Vagina (tissue), 2 donors: ENCODE data around the gene TBC1D8. TPM values are rescaled to one million over a fixed set of nuclear protein-coding genes. Genes with fewer than 3 reads are reported as not detected.

Experiments used
- DNase-seq, 2 donors: peaks; one replicate each; pipeline ENCODE4 v3.0.0-alpha.2; 2017; ENCODE audit errors: extremely low spot score in 2 of 2
- H3K27ac ChIP-seq: fragments of 200-600 bp; sonication (generic); one replicate; pipeline ENCODE4 v1.5.1; 2019
- H3K27me3 ChIP-seq: fragments of 200-600 bp; sonication (generic); one replicate; pipeline ENCODE4 v1.5.1; 2019
- H3K36me3 ChIP-seq, 2 donors: fragments of 200-600 bp; sonication (generic); one replicate each; pipeline ENCODE4 v1.5.1; 2017 to 2019
- H3K4me1 ChIP-seq: fragments of 200-600 bp; sonication (generic); one replicate; pipeline ENCODE4 v1.5.1; 2019
- H3K4me3 ChIP-seq, 2 donors: fragments of 200-600 bp; sonication (generic); 1 replicate in 1 of 2; 2 replicates in 1 of 2; pipeline ENCODE4 v1.5.1; 2016 to 2019
- H3K9me3 ChIP-seq: fragments of 200-600 bp; sonication (generic); one replicate; pipeline ENCODE4 v1.5.1; 2019
- CTCF ChIP-seq, 3 experiments: fragments of 450-650 bp in 2 of 3; fragments of 200-600 bp in 1 of 3; sonication (generic) in 1 of 3; IDR thresholded peaks; one replicate each; pipeline ENCODE4 v1.5.1; 2017 to 2019; ENCODE audit warnings: antibody characterized with exemption in 3 of 3, mild to moderate bottlenecking in 2 of 3, moderate library complexity in 2 of 3
- POLR2A ChIP-seq, 2 donors: fragments of 450-650 bp; IDR thresholded peaks; one replicate each; pipeline ENCODE4 v1.6.1; 2017; ENCODE audit warnings: antibody characterized with exemption in 2 of 2, mild to moderate bottlenecking in 2 of 2, moderate library complexity in 2 of 2
- POLR2AphosphoS5 ChIP-seq, 2 donors: sonication (generic); formaldehyde crosslinking; IDR thresholded peaks; one replicate each; pipeline ENCODE4 v1.9.0; 2017; ENCODE audit warnings: antibody characterized with exemption in 2 of 2, mild to moderate bottlenecking in 2 of 2, low read depth in 1 of 2; ENCODE audit not compliant: insufficient read depth in 1 of 2
- intact Hi-C: fragments of 100-400 bp; cut with DNase I; formaldehyde crosslinking; loops from one replicate; pipeline ENCODE4 v1.15.1; 2023
- total RNA-seq: library from RNA; depleted of rRNA; stranded (reverse); fragments of >200 nt; gene quantifications from one replicate; pipeline ENCODE4 v1.2.3, GENCODE V29; 2016

TBC1D8 gene
- total RNA-seq, 1 donor from 2014 or later, result 72.2 TPM

DNA sequence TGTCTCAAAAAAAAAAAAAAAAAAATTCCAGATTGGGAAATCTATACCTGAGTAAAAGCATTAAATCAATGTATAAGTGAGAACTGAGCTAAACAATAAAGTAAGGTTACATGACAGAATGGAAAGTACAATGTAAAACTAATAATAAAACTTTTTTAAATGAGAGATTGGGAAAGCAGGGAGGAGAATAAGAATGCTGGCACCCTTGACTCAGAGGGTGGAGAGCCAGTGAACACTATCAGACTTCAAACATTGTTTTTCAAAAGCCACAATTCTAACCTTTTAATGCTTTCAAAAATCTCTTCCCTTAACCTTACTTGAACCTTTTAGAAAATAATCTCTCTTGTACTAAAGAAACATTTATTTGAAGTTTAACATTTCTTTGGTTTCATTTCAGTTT, 63.5 kb downstream of the TBC1D8 start:
- H3K9me3 ChIP-seq, result no peaks in the 10 kb centered on the region
- no peaks in the 10 kb centered on the region for H3K36me3 ChIP-seq
- no peaks in the 10 kb centered on the region for H3K27me3 ChIP-seq
- TF ChIP-seq POLR2A (IDR thresholded peaks at IDR 0.05) (no peak), POLR2AphosphoS5 (IDR thresholded peaks at IDR 0.05; ENCODE audit: insufficient read depth in 1 of 2, low read depth in 1 of 2) (no peak), CTCF (IDR thresholded peaks at IDR 0.05) (no peak)
- intact Hi-C loops, result no loop called here
- H3K4me1 ChIP-seq, result peaks cover 10% of the 10 kb centered on the region
- H3K4me3 ChIP-seq, result no peak overlapping the region
- no peak overlapping the region for H3K27ac ChIP-seq
- DNase-seq, result no peak

DNA sequence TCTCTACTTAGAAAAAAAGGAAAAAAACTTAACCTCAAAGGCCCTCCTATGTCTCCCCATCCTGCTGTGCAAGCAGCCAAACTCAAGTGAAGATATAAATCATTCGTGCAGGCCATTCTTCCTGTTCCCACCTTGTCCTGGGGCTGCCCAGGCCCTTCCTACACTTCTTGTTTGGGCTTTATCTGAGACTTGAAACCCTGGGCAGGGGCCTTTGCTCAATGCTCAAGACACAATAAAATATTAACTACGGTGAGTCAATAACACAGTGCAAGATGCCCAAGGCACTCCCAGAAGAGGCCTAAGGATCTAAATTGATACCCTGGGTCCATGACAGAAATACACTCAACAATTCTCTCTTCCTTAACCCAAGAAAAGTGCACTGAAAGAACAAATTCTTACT, 67.6 kb downstream of the TBC1D8 start:
- DNase-seq, result no peak
- Histone ChIP-seq H3K4me3 (no peak overlapping the region), H3K27me3 (no peaks in the 10 kb centered on the region), H3K36me3 (no peaks in the 10 kb centered on the region), H3K27ac (no peak overlapping the region), H3K9me3 (no peaks in the 10 kb centered on the region), H3K4me1 (peaks cover 18% of the 10 kb centered on the region)
- intact Hi-C loops, result loop anchor here (5.0 kb wide), 1 partner anchor 1121 kb away; no protein-coding TSS in a partner anchor
- TF ChIP-seq POLR2A (IDR thresholded peaks at IDR 0.05) (no peak), POLR2AphosphoS5 (IDR thresholded peaks at IDR 0.05; ENCODE audit: insufficient read depth in 1 of 2, low read depth in 1 of 2) (no peak), CTCF (IDR thresholded peaks at IDR 0.05) (no peak)

DNA sequence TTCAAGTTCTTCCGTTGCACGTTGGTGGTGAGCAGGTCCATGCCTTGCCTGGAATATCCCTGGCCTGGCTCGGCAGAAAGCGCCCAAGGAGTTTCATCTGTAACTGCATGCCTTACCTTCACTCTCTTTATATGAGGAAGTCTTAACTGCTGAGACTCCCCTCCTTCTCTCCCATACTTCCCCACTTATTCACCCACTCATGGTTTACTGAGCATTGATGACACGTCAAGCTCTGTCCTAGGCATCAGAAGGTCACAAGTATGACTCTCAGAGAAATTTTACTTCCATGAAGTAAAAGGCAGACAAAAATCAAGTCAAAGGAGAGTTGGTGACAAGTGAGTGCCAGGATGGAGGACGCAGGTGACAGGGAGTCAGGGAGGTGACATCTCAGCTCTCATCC, 68.2 kb downstream of the TBC1D8 start:
- TF ChIP-seq POLR2AphosphoS5 (IDR thresholded peaks at IDR 0.05; ENCODE audit: insufficient read depth in 1 of 2, low read depth in 1 of 2) (no peak), POLR2A (IDR thresholded peaks at IDR 0.05) (no peak)
- no peak overlapping the region for H3K4me3 ChIP-seq
- DNase-seq, result no peak
- H3K27me3 ChIP-seq, result no peaks in the 10 kb centered on the region
- H3K4me1 ChIP-seq, result peaks cover 18% of the 10 kb centered on the region
- intact Hi-C loops, result loop anchor here (5.0 kb wide), 1 partner anchor 1121 kb away; no protein-coding TSS in a partner anchor
- H3K36me3 ChIP-seq, result no peaks in the 10 kb centered on the region
- no peak overlapping the region for H3K27ac ChIP-seq
- H3K9me3 ChIP-seq, result no peaks in the 10 kb centered on the region

DNA sequence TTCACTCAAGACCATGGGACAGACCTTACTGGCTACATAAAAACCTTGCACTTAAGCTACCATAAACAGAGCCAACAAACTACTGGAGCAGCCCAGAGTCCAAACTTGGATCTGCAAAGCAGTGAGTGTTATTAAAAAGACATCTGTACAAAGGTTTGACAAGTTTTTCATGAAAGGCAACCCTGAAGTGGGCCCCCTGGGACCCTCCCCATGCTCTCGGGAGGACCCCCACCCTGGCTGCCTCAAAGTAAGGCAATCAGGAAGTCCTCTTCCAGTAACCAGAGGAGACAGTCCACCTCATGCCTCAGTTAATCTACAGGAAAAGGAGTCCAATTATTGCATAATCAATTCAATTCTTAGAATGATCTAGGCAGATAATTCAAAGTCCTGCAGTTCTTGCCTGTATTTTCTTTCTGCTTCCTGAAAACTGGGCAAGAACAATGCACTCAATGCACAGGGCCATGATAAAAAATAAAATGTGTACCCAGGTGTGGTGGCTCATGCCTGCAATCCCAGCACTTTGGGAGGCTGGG, 69.7 kb downstream of the TBC1D8 start:
- no peaks in the 10 kb centered on the region for H3K27me3 ChIP-seq
- TF ChIP-seq POLR2A (IDR thresholded peaks at IDR 0.05), result no peak
- TF ChIP-seq POLR2AphosphoS5 (IDR thresholded peaks at IDR 0.05; ENCODE audit: insufficient read depth in 1 of 2, low read depth in 1 of 2), result no peak
- no peak for TF ChIP-seq CTCF (IDR thresholded peaks at IDR 0.05)
- peak overlapping the region; percentile 48 for H3K27ac ChIP-seq
- intact Hi-C loops, result loop anchor here (5.0 kb wide), 1 partner anchor 1119 kb away; no protein-coding TSS in a partner anchor
- no peak for DNase-seq
- peaks cover 8% of the 10 kb centered on the region for H3K4me1 ChIP-seq
- no peaks in the 10 kb centered on the region for H3K36me3 ChIP-seq
- H3K9me3 ChIP-seq, result no peaks in the 10 kb centered on the region
- H3K4me3 ChIP-seq, result no peak overlapping the region

DNA sequence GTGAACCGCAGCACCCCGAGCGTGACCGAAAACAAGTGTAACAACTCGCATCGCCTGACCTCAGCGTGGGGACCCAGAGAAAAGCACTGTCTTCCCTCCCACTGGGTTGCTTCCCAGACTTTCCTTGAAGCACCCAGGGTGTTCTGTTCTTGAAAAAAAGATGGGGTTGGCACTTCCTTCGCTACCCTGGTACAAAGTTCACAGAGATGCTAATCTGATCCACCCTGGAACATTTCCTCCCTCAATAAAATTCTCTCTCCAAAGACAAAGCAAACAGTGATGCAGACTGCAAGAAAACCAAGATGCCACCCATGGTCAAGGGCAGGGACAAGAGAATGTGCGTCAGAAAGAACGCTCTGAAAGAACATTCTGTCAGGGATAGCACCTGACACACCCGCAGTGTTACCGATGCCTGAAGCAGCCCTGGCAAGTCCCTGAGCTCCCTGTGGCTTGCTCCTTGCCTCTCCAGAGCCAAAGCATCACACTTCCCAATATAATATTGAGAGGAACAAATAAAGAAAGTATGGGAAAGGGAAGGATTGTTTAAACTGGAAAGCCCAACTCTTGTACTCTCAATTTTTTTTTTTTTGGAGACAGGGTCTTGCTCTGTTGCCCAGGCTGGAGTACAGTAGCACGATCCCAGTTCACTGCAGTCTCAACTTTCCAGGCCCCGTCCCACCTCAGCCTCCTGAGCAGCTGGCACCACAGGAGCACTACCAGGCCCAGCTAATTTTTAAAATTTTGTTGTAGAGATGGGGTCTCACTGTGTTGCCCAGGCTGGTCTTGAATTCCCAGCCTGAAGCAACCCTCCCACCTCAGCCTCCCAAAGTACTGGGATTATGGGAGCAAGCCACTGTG, 70.7 kb downstream of the TBC1D8 start:
- DNase-seq, result no peak
- H3K9me3 ChIP-seq, result no peaks in the 10 kb centered on the region
- intact Hi-C loops, result loop anchor here (5.0 kb wide), 1 partner anchor 1118 kb away; no protein-coding TSS in a partner anchor
- no peaks in the 10 kb centered on the region for H3K27me3 ChIP-seq
- TF ChIP-seq POLR2AphosphoS5 (IDR thresholded peaks at IDR 0.05; ENCODE audit: insufficient read depth in 1 of 2, low read depth in 1 of 2) (peak in 1 of 2 donors; percentile 74), CTCF (IDR thresholded peaks at IDR 0.05) (no peak)
- H3K4me1 ChIP-seq, result peaks cover 8% of the 10 kb centered on the region
- H3K4me3 ChIP-seq, result no peak overlapping the region
- no peaks in the 10 kb centered on the region for H3K36me3 ChIP-seq
- H3K27ac ChIP-seq, result peak overlapping the region; percentile 48
